ENCODE data around the gene RWDD4.

RWDD4 gene

DNA sequence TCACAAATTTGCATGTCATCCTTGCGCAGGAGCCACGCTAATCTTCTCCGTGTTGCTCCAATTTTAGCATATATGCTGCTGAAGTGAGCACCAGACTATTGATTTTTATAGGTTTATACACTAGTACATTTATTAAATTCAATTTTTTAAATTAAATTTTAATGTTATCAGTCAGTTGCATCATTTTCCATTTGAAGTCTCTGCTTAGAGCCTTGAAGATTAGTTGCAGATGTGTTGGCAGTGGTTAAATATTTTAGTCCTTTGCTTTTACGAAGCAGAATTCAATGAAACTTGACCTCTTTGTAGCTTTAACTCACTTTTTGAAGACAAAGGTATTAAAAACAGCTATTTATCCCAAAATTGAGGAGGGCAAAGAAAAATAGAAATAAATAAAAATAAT is 16.6 kb upstream of the RWDD4 start:
- no peak for FAIRE-seq
- no peak for DNase-seq (ENCODE audit: insufficient read length, low spot score)
- no peak for TF ChIP-seq PAX5 (IDR thresholded peaks at IDR 0.05; ENCODE audit: insufficient read depth, low read length, severe bottlenecking)
- TF ChIP-seq TAF1 (IDR thresholded peaks at IDR 0.05; ENCODE audit: low read depth, low read length): no peak
- TF ChIP-seq SPI1 (IDR thresholded peaks at IDR 0.05; ENCODE audit: low read depth, low read length): no peak
- TF ChIP-seq POLR2AphosphoS5 (IDR thresholded peaks at IDR 0.05; ENCODE audit: low read depth, low read length): no peak
- TF ChIP-seq POU2F2 (IDR thresholded peaks at IDR 0.05; ENCODE audit: low read depth, low read length): no peak
- TF ChIP-seq POLR2A (IDR thresholded peaks at IDR 0.05; ENCODE audit: low read depth, low read length): no peak

- DNase-seq (ENCODE audit: insufficient read length, low spot score): no peak
- no peak for FAIRE-seq
- TF ChIP-seq POLR2A (IDR thresholded peaks at IDR 0.05; ENCODE audit: low read depth, low read length) (no peak), POU2F2 (IDR thresholded peaks at IDR 0.05; ENCODE audit: low read depth, low read length) (no peak), TAF1 (IDR thresholded peaks at IDR 0.05; ENCODE audit: low read depth, low read length) (no peak), PAX5 (IDR thresholded peaks at IDR 0.05; ENCODE audit: insufficient read depth, low read length, severe bottlenecking) (no peak), SPI1 (IDR thresholded peaks at IDR 0.05; ENCODE audit: low read depth, low read length) (no peak), POLR2AphosphoS5 (IDR thresholded peaks at IDR 0.05; ENCODE audit: low read depth, low read length) (no peak)
Measured at GRCh38 chr4:183674153-183674552, 15.2 kb upstream of the RWDD4 start.

- DNase-seq (ENCODE audit: insufficient read length, low spot score): no peak
- FAIRE-seq: no peak
- no peak for TF ChIP-seq POLR2A (IDR thresholded peaks at IDR 0.05; ENCODE audit: low read depth, low read length)
- no peak for TF ChIP-seq SPI1 (IDR thresholded peaks at IDR 0.05; ENCODE audit: low read depth, low read length)
- TF ChIP-seq TAF1 (IDR thresholded peaks at IDR 0.05; ENCODE audit: low read depth, low read length): no peak
- TF ChIP-seq POU2F2 (IDR thresholded peaks at IDR 0.05; ENCODE audit: low read depth, low read length): no peak
- no peak for TF ChIP-seq POLR2AphosphoS5 (IDR thresholded peaks at IDR 0.05; ENCODE audit: low read depth, low read length)
- TF ChIP-seq PAX5 (IDR thresholded peaks at IDR 0.05; ENCODE audit: insufficient read depth, low read length, severe bottlenecking): no peak
Measured at GRCh38 chr4:183670960-183671555, 12.1 kb upstream of the RWDD4 start.

- FAIRE-seq: no peak
- TF ChIP-seq PAX5 (IDR thresholded peaks at IDR 0.05; ENCODE audit: insufficient read depth, low read length, severe bottlenecking) (no peak), POLR2AphosphoS5 (IDR thresholded peaks at IDR 0.05; ENCODE audit: low read depth, low read length) (no peak), TAF1 (IDR thresholded peaks at IDR 0.05; ENCODE audit: low read depth, low read length) (no peak), SPI1 (IDR thresholded peaks at IDR 0.05; ENCODE audit: low read depth, low read length) (no peak), POU2F2 (IDR thresholded peaks at IDR 0.05; ENCODE audit: low read depth, low read length) (no peak), POLR2A (IDR thresholded peaks at IDR 0.05; ENCODE audit: low read depth, low read length) (no peak)
Measured at GRCh38 chr4:183670251-183670650, 11.3 kb upstream of the RWDD4 start.

GRCh38 chr4:183666088-183666487 is 7.1 kb upstream of the RWDD4 start:
- FAIRE-seq (no peak), DNase-seq (ENCODE audit: insufficient read length, low spot score) (no peak)
- TF ChIP-seq TAF1 (IDR thresholded peaks at IDR 0.05; ENCODE audit: low read depth, low read length): no peak
- TF ChIP-seq POLR2A (IDR thresholded peaks at IDR 0.05; ENCODE audit: low read depth, low read length): no peak
- TF ChIP-seq PAX5 (IDR thresholded peaks at IDR 0.05; ENCODE audit: insufficient read depth, low read length, severe bottlenecking): no peak
- TF ChIP-seq SPI1 (IDR thresholded peaks at IDR 0.05; ENCODE audit: low read depth, low read length): no peak
- no peak for TF ChIP-seq POU2F2 (IDR thresholded peaks at IDR 0.05; ENCODE audit: low read depth, low read length)
- TF ChIP-seq POLR2AphosphoS5 (IDR thresholded peaks at IDR 0.05; ENCODE audit: low read depth, low read length): no peak

More at GRCh38 chr4:183670251-183670650, 11.3 kb upstream of the RWDD4 start:
- no peak for DNase-seq (ENCODE audit: insufficient read length, low spot score)

DNA sequence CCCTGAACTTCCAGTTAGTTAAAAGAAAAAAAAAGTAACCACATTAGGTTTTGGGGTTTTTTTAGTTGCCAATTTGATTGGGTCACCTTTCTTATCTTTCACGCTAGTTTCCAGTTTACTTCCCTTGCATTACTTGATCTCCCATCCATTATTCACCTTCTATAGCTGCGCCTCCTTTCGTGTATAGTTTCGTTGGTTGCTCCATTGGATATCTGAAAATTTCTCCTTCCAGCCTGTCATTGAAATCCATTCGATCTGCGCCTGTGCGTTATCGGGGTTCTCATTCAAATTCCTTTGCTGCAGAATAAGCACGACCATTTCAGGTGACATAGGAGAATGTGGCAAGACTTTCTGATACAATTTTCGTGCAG is 872 bp upstream of the RWDD4 start:
- FAIRE-seq (peak; percentile 76), DNase-seq (ENCODE audit: insufficient read length, low spot score) (no peak)
- no peak for TF ChIP-seq PAX5 (IDR thresholded peaks at IDR 0.05; ENCODE audit: insufficient read depth, low read length, severe bottlenecking)
- TF ChIP-seq TAF1 (IDR thresholded peaks at IDR 0.05; ENCODE audit: low read depth, low read length): no peak

- DNase-seq (ENCODE audit: insufficient read length, low spot score) (peak; percentile 27), FAIRE-seq (no peak)
- TF ChIP-seq POU2F2 (IDR thresholded peaks at IDR 0.05; ENCODE audit: low read depth, low read length) (no peak), PAX5 (IDR thresholded peaks at IDR 0.05; ENCODE audit: insufficient read depth, low read length, severe bottlenecking) (no peak), POLR2AphosphoS5 (IDR thresholded peaks at IDR 0.05; ENCODE audit: low read depth, low read length) (no peak; the same call in 1 of the 2 replicates), SPI1 (IDR thresholded peaks at IDR 0.05; ENCODE audit: low read depth, low read length) (no peak), TAF1 (IDR thresholded peaks at IDR 0.05; ENCODE audit: low read depth, low read length) (no peak), POLR2A (IDR thresholded peaks at IDR 0.05; ENCODE audit: low read depth, low read length) (no peak)
Measured at GRCh38 chr4:183658362-183659028, 490 bp downstream of the RWDD4 start.

- FAIRE-seq (no peak), DNase-seq (ENCODE audit: insufficient read length, low spot score) (no peak)
- peak; percentile 51; the same call in 1 of the 2 replicates for TF ChIP-seq SPI1 (IDR thresholded peaks at IDR 0.05; ENCODE audit: low read depth, low read length)
- no peak for TF ChIP-seq PAX5 (IDR thresholded peaks at IDR 0.05; ENCODE audit: insufficient read depth, low read length, severe bottlenecking)
- no peak for TF ChIP-seq POU2F2 (IDR thresholded peaks at IDR 0.05; ENCODE audit: low read depth, low read length)
- no peak for TF ChIP-seq POLR2AphosphoS5 (IDR thresholded peaks at IDR 0.05; ENCODE audit: low read depth, low read length)
- TF ChIP-seq POLR2A (IDR thresholded peaks at IDR 0.05; ENCODE audit: low read depth, low read length): no peak
- TF ChIP-seq TAF1 (IDR thresholded peaks at IDR 0.05; ENCODE audit: low read depth, low read length): no peak
Measured at GRCh38 chr4:183657564-183657963, 1.4 kb downstream of the RWDD4 start.

GRCh38 chr4:183645326-183645725 is 13.7 kb downstream of the RWDD4 start:
- DNase-seq (ENCODE audit: insufficient read length, low spot score) (no peak), FAIRE-seq (no peak)
- no peak for TF ChIP-seq PAX5 (IDR thresholded peaks at IDR 0.05; ENCODE audit: insufficient read depth, low read length, severe bottlenecking)
- TF ChIP-seq POU2F2 (IDR thresholded peaks at IDR 0.05; ENCODE audit: low read depth, low read length): no peak
- TF ChIP-seq POLR2AphosphoS5 (IDR thresholded peaks at IDR 0.05; ENCODE audit: low read depth, low read length): no peak
- TF ChIP-seq TAF1 (IDR thresholded peaks at IDR 0.05; ENCODE audit: low read depth, low read length): no peak
- no peak for TF ChIP-seq SPI1 (IDR thresholded peaks at IDR 0.05; ENCODE audit: low read depth, low read length)
- TF ChIP-seq POLR2A (IDR thresholded peaks at IDR 0.05; ENCODE audit: low read depth, low read length): no peak
